Measurements from ENCODE around the gene SAV1. TPM values are rescaled to one million over a fixed set of nuclear protein-coding genes. Genes with fewer than 3 reads are reported as not detected.

SAV1 gene
- total and polyA plus RNA-seq, 2 of the 8 experiments (the other 6 are each of a cell fraction or from before 2014, with no cell fraction given) = 15.9 to 78.3 TPM

- H3K56ac ChIP-seq (replicated peaks; ENCODE audit: insufficient read length, low read depth, low read length) = no peak overlapping the region
- H3K4ac ChIP-seq (replicated peaks; ENCODE audit: insufficient read length, low read depth, low read length) = no peak overlapping the region
- TF ChIP-seq BACH1 (IDR thresholded peaks at IDR 0.05; ENCODE audit: low read length) = no peak
- TF ChIP-seq JUN (IDR thresholded peaks at IDR 0.05; ENCODE audit: low read depth, low read length) = no peak
- TF ChIP-seq TBP (IDR thresholded peaks at IDR 0.05; ENCODE audit: low read depth, low read length) = no peak
- TF ChIP-seq NRF1 (IDR thresholded peaks at IDR 0.05; ENCODE audit: low read depth, low read length) = no peak
- no peak for TF ChIP-seq EGR1 (IDR thresholded peaks at IDR 0.05; ENCODE audit: borderline replicate concordance, low read depth, low read length)
- no peak for TF ChIP-seq SIN3A (conservative IDR thresholded peaks at IDR 0.05 in 1 of 2, IDR thresholded peaks at IDR 0.05 in 1 of 2; ENCODE audit: low read depth in 1 of 2, low read length in 2 of 2)
- TF ChIP-seq CBX5 (IDR thresholded peaks at IDR 0.05; ENCODE audit: low read depth, low read length) = no peak
- TF ChIP-seq RFX5 (IDR thresholded peaks at IDR 0.05; ENCODE audit: borderline replicate concordance, low read depth, low read length) = no peak
- TF ChIP-seq MAX (IDR thresholded peaks at IDR 0.05) = no peak
- no peak for TF ChIP-seq ATF2 (IDR thresholded peaks at IDR 0.05; ENCODE audit: low read length)
- CTCF ChIA-PET (ENCODE audit: partially characterized antibody) = interaction anchor here (1.5 to 2.3 kb wide), 5 partner anchors 10 to 244 kb away, joined by 3 to 11 read pairs (median 5); no protein-coding TSS in a partner anchor
- H3K79me2 ChIP-seq (ENCODE audit: control insufficient read depth in 1 of 2, insufficient read depth in 2 of 2, low read length in 2 of 2) = no peaks in the 10 kb centered on the region
- no peak overlapping the region for H3K4me3 ChIP-seq (ENCODE audit: extremely low read depth in 1 of 4, insufficient read depth in 2 of 4, low read depth in 3 of 4, low read length in 4 of 4)
- no peak overlapping the region for H4K8ac ChIP-seq (ENCODE audit: extremely low read depth, insufficient read depth, low read length)
- H3K79me1 ChIP-seq (ENCODE audit: low read depth, low read length) = no peaks in the 10 kb centered on the region
- FAIRE-seq = no peak
- H3K27ac ChIP-seq (ENCODE audit: low read depth, low read length) = no peak overlapping the region
- no peak overlapping the region for H3K4me2 ChIP-seq (ENCODE audit: insufficient read depth in 1 of 2, low read depth in 2 of 2, low read length in 2 of 2)
- no peak overlapping the region for H3K14ac ChIP-seq (ENCODE audit: insufficient read length)
- no peaks in the 10 kb centered on the region for H3K27me3 ChIP-seq (replicated peaks in 1 of 4; ENCODE audit: control insufficient read depth in 3 of 4, extremely low read depth in 1 of 4, insufficient read depth in 3 of 4, low read length in 3 of 4)
- H4K5ac ChIP-seq (ENCODE audit: insufficient read length, low read depth, low read length) = no peak overlapping the region
- H3K23me2 ChIP-seq (ENCODE audit: low read depth, low read length) = no peaks in the 10 kb centered on the region
- no peak for DNase-seq (ENCODE audit: low read depth in 1 of 2, low spot score in 2 of 2)
- no peak overlapping the region for H2BK120ac ChIP-seq (replicated peaks; ENCODE audit: low read depth, low read length)
- no peaks in the 10 kb centered on the region for H4K20me1 ChIP-seq (replicated peaks in 1 of 2; ENCODE audit: control insufficient read depth in 1 of 2, insufficient read depth in 2 of 2, low read length in 2 of 2)
- no peak overlapping the region for H2AFZ ChIP-seq (ENCODE audit: low read length)
- H3K36me3 ChIP-seq (ENCODE audit: control insufficient read depth in 2 of 4, insufficient read depth in 4 of 4, low read length in 3 of 4) = no peaks in the 10 kb centered on the region
- H2BK5ac ChIP-seq (ENCODE audit: low read depth, low read length) = no peak overlapping the region
- H3K9me3 ChIP-seq (ENCODE audit: insufficient read depth in 2 of 2, low read depth in 1 of 2, low read length in 1 of 2) = no peaks in the 10 kb centered on the region
- H3K9ac ChIP-seq (replicated peaks in 1 of 4; ENCODE audit: extremely low read depth in 1 of 4, low read depth in 3 of 4, low read length in 3 of 4) = no peak overlapping the region
- H3K18ac ChIP-seq (ENCODE audit: extremely low read depth, low read length) = no peak overlapping the region
- no peak overlapping the region for H4K91ac ChIP-seq (replicated peaks; ENCODE audit: insufficient read length, low read length)
- no peaks in the 10 kb centered on the region for H3K4me1 ChIP-seq (replicated peaks in 1 of 4; ENCODE audit: control insufficient read depth in 3 of 4, insufficient read depth in 4 of 4, low read length in 3 of 4)
- no peak overlapping the region for H2BK20ac ChIP-seq (ENCODE audit: low read length)
- POLR2A ChIA-PET (ENCODE audit: partially characterized antibody) = no interaction called here
- WGBS, 2 experiments (ENCODE audit: extremely low coverage in 1 of 2, insufficient coverage in 1 of 2, insufficient read length in 1 of 2, insufficient replicate concordance in 2 of 2, low coverage in 1 of 2, low lambda C conversion rate in 2 of 2, missing lambda C conversion rate in 1 of 2) = 98% methylated on average over 2 of the region's 2 CpGs; no CpG with 5 or more reads in 1 of the 2 experiments
- no peak overlapping the region for H3K23ac ChIP-seq (ENCODE audit: insufficient read length)
- H2AK5ac ChIP-seq (ENCODE audit: low read depth, low read length) = no peak overlapping the region
- no peak overlapping the region for H2BK15ac ChIP-seq (ENCODE audit: low read length)
- no peak overlapping the region for H2BK12ac ChIP-seq (ENCODE audit: low read depth, low read length)
Observed at GRCh38 chr14:50616275-50616674, 51.8 kb downstream of the SAV1 start.

All from H1 (cell line).